Tibial nerve (tissue), 4 donors: Measurements from ENCODE around the gene NDST1. TPM values are rescaled to one million over a fixed set of nuclear protein-coding genes. Genes with fewer than 3 reads are reported as not detected.

Experiments used
- DNase-seq, 2 donors: peaks; one replicate each; pipeline ENCODE4 v3.0.0-alpha.2; 2019; ENCODE audit warnings: low spot score in 2 of 2
- H3K27ac ChIP-seq, 4 donors: fragments of 200-600 bp; sonication (generic) in 3 of 4; one replicate each; pipeline ENCODE4 v1.5.1; 2017 to 2019; ENCODE audit warnings: mild to moderate bottlenecking in 1 of 4
- H3K27me3 ChIP-seq, 2 donors: fragments of 200-600 bp; sonication (generic) in 1 of 2; one replicate each; pipeline versions ENCODE4 v1.5.1 to v1.6.0; 2017 to 2019
- H3K36me3 ChIP-seq, 3 donors: fragments of 200-600 bp; sonication (generic); one replicate each; pipeline ENCODE4 v1.5.1; 2018 to 2019
- H3K4me1 ChIP-seq, 4 donors: fragments of 200-600 bp; sonication (generic) in 3 of 4; one replicate each; pipeline ENCODE4 v1.5.1; 2017 to 2019
- H3K4me3 ChIP-seq, 4 donors: fragments of 200-600 bp; sonication (generic) in 3 of 4; one replicate each; pipeline ENCODE4 v1.5.1; 2017 to 2019; ENCODE audit warnings: mild to moderate bottlenecking in 1 of 4, moderate library complexity in 1 of 4
- H3K9me3 ChIP-seq, 4 donors: fragments of 200-600 bp; sonication (generic) in 3 of 4; one replicate each; pipeline ENCODE4 v1.5.1; 2017 to 2019
- CTCF ChIP-seq, 5 experiments: fragments of 200-600 bp in 3 of 5; fragments of 450-650 bp in 2 of 5; sonication (generic) in 3 of 5; IDR thresholded peaks; one replicate each; pipeline ENCODE4 v1.5.1; 2016 to 2019; ENCODE audit warnings: antibody characterized with exemption in 5 of 5, mild to moderate bottlenecking in 3 of 5, moderate library complexity in 2 of 5
- EP300 ChIP-seq, 2 donors: sonication (generic); formaldehyde crosslinking; IDR thresholded peaks; one replicate each; pipeline ENCODE4 v1.6.1; 2017; ENCODE audit warnings: antibody characterized with exemption in 2 of 2, mild to moderate bottlenecking in 1 of 2
- POLR2A ChIP-seq, 2 donors: fragments of 450-650 bp; IDR thresholded peaks; one replicate each; pipeline ENCODE4 v1.6.1; 2017; ENCODE audit warnings: antibody characterized with exemption in 2 of 2, mild to moderate bottlenecking in 2 of 2, moderate library complexity in 2 of 2
- WGBS, 2 donors: methylation state at CpG; one replicate each; pipeline ENCODE4 v1.1.5; 2018; 5-methylcytosine and 5-hydroxymethylcytosine counted together
- total RNA-seq, 4 donors: library from RNA; depleted of rRNA; stranded (reverse); fragments of >200 nt; gene quantifications; one replicate each; pipeline ENCODE4 v1.1.0, GENCODE V29; 2016

NDST1 gene
- total RNA-seq, 4 donors from 2014 or later: 53.2 to 137 (median 104) TPM

DNA sequence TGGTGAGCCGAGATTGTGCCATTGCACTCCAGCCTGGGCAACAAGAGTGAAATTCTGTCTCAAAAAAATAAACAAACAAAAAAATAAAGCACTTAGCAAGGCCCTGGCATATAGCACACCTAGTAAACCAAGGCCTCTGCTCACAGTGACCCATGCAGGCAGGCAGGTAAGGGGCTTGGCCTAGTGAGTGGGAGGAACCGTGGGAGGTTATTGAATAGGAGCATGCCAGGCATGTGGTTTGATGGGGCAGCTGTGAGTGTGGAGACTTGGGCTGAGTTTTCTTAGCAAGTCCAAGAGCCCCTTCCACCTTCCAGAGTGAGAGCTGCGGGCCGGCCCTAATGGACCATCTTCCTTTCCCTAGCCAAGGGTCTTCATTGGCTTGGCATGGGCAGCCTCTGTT, 4.5 kb upstream of the NDST1 start:
- Histone ChIP-seq H3K4me3 (no peak overlapping the region), H3K36me3 (no peaks in the 10 kb centered on the region), H3K4me1 (peaks cover 3 to 100% (median 95%) of the 10 kb centered on the region in 4 donors), H3K9me3 (no peaks in the 10 kb centered on the region), H3K27ac (peak overlapping the region; percentile 55 to 91 (median 72)), H3K27me3 (no peaks in the 10 kb centered on the region)
- DNase-seq: no peak
- no peak for TF ChIP-seq POLR2A (IDR thresholded peaks at IDR 0.05)
- no peak for TF ChIP-seq CTCF (IDR thresholded peaks at IDR 0.05)
- 74 to 78% methylated on average over 4 of the region's 4 CpGs for WGBS, 2 donors

GRCh38 chr5:150503977-150504620, 3.8 kb upstream of the NDST1 start:
- TF ChIP-seq EP300 (IDR thresholded peaks at IDR 0.05): peak in 1 of 2 donors; percentile 61
- peak in 1 of 5 experiments; percentile 4 for TF ChIP-seq CTCF (IDR thresholded peaks at IDR 0.05)
- TF ChIP-seq POLR2A (IDR thresholded peaks at IDR 0.05): no peak
- no peaks in the 10 kb centered on the region for H3K27me3 ChIP-seq
- 32 to 35% methylated on average over 8 to 9 of the region's 9 CpGs for WGBS, 2 donors
- DNase-seq: no peak
- H3K27ac ChIP-seq: peak overlapping the region; percentile 55 to 91 (median 72)
- H3K9me3 ChIP-seq: no peaks in the 10 kb centered on the region
- no peak overlapping the region for H3K4me3 ChIP-seq
- H3K36me3 ChIP-seq: no peaks in the 10 kb centered on the region
- H3K4me1 ChIP-seq: peaks cover 3 to 100% (median 95%) of the 10 kb centered on the region in 4 donors

DNA sequence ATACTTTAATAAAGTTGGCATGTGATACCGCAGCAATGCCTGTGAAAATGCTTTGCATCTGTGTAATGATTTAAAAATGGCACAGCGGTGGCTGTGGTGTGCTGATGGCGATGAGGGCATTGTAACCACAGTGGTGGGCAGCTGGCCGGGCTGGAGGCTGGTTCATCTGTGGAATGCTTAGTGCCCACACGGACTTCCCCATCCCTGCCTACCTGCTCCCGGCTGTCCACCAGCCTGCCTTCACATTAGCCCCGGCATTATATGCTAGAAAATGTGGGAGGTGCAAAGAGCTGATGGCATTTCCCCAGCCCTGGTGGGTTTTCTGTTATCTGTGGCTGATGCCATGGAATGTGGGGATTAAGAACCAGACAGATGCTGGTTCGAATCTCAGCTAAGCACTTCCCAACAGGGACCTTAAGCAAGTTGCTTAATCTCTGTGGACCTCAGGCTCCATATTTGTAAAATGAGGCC, 2.9 kb upstream of the NDST1 start:
- H3K27ac ChIP-seq: peak overlapping the region; percentile 55 to 91 (median 72)
- H3K4me1 ChIP-seq: peaks cover 3 to 100% (median 92%) of the 10 kb centered on the region in 4 donors
- WGBS, 2 donors: 35 to 63% methylated on average over 8 of the region's 8 CpGs
- H3K4me3 ChIP-seq: no peak overlapping the region
- DNase-seq: no peak
- no peaks in the 10 kb centered on the region for H3K9me3 ChIP-seq
- no peaks in the 10 kb centered on the region for H3K36me3 ChIP-seq
- no peak for TF ChIP-seq EP300 (IDR thresholded peaks at IDR 0.05)
- H3K27me3 ChIP-seq: no peaks in the 10 kb centered on the region

- Histone ChIP-seq H3K4me1 (peaks cover 3 to 100% (median 92%) of the 10 kb centered on the region in 4 donors), H3K4me3 (no peak overlapping the region), H3K27me3 (no peaks in the 10 kb centered on the region), H3K9me3 (no peaks in the 10 kb centered on the region), H3K27ac (peak overlapping the region; percentile 56 to 91 (median 82)), H3K36me3 (no peaks in the 10 kb centered on the region)
- TF ChIP-seq EP300 (IDR thresholded peaks at IDR 0.05): no peak
- WGBS, 2 donors: 87 to 89% methylated on average over 8 of the region's 8 CpGs
- no peak for DNase-seq
These were observed 2.1 kb upstream of the NDST1 start for GRCh38 chr5:150505816-150506215.

- Histone ChIP-seq H3K27ac (peak overlapping the region; percentile 56 to 91 (median 82)), H3K27me3 (no peaks in the 10 kb centered on the region), H3K4me3 (no peak overlapping the region), H3K4me1 (peaks cover 3 to 100% (median 92%) of the 10 kb centered on the region in 4 donors), H3K36me3 (no peaks in the 10 kb centered on the region), H3K9me3 (no peaks in the 10 kb centered on the region)
- DNase-seq: no peak
- no peak for TF ChIP-seq CTCF (IDR thresholded peaks at IDR 0.05)
- no peak for TF ChIP-seq EP300 (IDR thresholded peaks at IDR 0.05)
- TF ChIP-seq POLR2A (IDR thresholded peaks at IDR 0.05): no peak
- WGBS, 2 donors: 44 to 47% methylated on average over 11 of the region's 11 CpGs
These were observed 1.1 kb upstream of the NDST1 start for GRCh38 chr5:150506571-150507473.

DNA sequence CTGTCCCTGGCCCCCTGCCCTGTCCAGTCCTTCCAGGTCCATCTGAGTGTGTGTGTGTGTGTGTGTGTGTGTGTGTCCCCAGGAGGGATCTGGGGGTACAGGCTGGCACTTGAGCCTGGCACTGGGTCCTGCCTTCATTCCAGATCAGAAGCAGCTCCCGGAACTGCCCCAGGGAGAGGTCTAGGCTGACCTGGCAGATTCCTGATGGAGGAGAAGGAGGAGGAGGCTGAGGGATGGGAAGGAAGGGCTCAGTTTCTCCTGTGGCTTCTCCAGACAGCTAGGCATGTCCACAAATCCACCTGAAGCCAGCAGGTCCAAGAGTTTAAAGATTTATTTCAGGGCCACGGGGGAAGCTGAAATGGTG, 328 bp downstream of the NDST1 start:
- Histone ChIP-seq H3K27ac (peak overlapping the region in 3 of 4 donors; percentile 76 to 91 (median 87)), H3K27me3 (no peaks in the 10 kb centered on the region), H3K9me3 (no peaks in the 10 kb centered on the region), H3K4me3 (no peak overlapping the region), H3K36me3 (no peaks in the 10 kb centered on the region), H3K4me1 (peaks cover 3 to 99% (median 91%) of the 10 kb centered on the region in 4 donors)
- no peak for DNase-seq
- WGBS, 2 donors: 35 to 38% methylated on average over 2 of the region's 2 CpGs
- TF ChIP-seq POLR2A (IDR thresholded peaks at IDR 0.05) (no peak), EP300 (IDR thresholded peaks at IDR 0.05) (no peak), CTCF (IDR thresholded peaks at IDR 0.05) (no peak)
